Measurements from ENCODE around the gene C3orf18.

GRCh38 chr3:50509715-50510114 lies 57.8 kb downstream of the C3orf18 start:
- no peak for TF ChIP-seq RAD21 (IDR thresholded peaks at IDR 0.05; ENCODE audit: insufficient read depth, low read depth, low read length)
- no peak for TF ChIP-seq POLR2AphosphoS5 (IDR thresholded peaks at IDR 0.05; ENCODE audit: low read length)
- TF ChIP-seq MAX (IDR thresholded peaks at IDR 0.05; ENCODE audit: low read depth, low read length): no peak
